Spleen (tissue), 7 donors: ENCODE measurements around the gene FNBP1.

Source experiments
- CTCF ChIP-seq, 11 experiments: fragments of 200-600 bp in 7 of 11; fragments of 450-650 bp in 4 of 11; sonication (generic) in 4 of 11; IDR thresholded peaks in 8 of 11; conservative IDR thresholded peaks in 3 of 11; 1 replicate in 7 of 11; 2 replicates in 4 of 11; pipeline versions ENCODE4 v1.4.0 to v1.8.0; 2016 to 2021; ENCODE audit warnings: antibody characterized with exemption in 11 of 11, inconsistent platforms in 4 of 11, mild to moderate bottlenecking in 1 of 11
- POLR2A ChIP-seq, 3 donors: fragments of 450-650 bp; IDR thresholded peaks; one replicate each; pipeline ENCODE4 v1.5.1; 2017; ENCODE audit warnings: antibody characterized with exemption in 3 of 3, mild to moderate bottlenecking in 1 of 3
- donor health status: DM: no; HTN: no; CAD: no; lungs with moderate emphysema.
- donor health status: DM: no; HTN: no; CAD: no.
- donor health status: DM: no; HTN: no; CAD: no.

DNA sequence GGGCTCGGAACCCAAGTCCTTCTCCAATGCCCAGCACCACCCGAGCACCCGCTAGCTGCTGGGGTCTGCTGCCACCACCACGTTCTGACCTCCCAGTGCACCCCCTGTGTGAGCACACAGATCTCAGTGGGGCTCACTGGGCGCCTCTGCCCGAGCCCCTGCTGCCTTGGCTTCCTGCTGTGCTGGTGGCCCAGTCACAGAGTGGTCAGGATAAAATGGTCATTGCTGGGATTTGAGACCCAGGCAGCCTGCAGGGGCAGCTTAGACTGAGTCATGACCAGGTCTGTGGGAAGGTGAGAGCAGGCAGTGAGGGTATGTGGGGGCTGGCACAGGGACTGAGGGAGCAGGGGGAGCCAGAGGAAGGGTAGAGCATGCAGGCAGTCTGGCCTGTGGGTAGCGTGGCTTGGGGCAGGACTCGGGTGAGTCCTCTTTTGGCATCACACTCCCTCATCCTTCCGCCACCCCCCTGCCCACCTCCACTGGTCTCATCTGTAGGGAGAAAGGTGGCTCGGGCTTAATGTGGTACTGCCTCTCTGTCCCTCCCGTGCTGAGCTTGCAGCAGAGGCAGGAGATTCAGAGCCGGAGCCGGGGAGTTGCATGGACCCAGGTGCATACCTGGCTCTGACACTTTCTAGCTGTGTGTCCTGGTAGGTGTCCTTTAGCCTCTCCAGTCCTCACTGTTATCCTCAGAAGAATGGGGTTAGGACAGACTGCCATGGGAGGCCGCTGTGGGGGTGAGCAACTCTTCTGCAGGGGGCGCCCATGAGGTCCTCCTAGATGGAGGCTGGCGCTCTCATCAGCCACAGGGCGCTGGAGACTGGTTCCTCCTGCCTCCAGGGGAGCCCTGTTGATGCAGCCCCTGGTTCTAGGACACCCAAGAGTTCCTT lies 175.6 kb downstream of the FNBP1 start:
- TF ChIP-seq CTCF (IDR thresholded peaks at IDR 0.05 in 8 of 11, conservative IDR thresholded peaks at IDR 0.05 in 3 of 11) (no peak), POLR2A (IDR thresholded peaks at IDR 0.05) (no peak)
